BLaER1 (cell line): Measurements from ENCODE around the gene B3GNT4.
"Not testable (repeated sequence)": the region's sequence is repeated elsewhere in the genome, so short reads cannot be mapped to it uniquely, and the experiment has no call there.

Experiments
- H3K27ac ChIP-seq: shearing (Covaris generic); formaldehyde crosslinking; 2 replicates; pipeline ENCODE4 v1.8.1; 2022
- H3K27me3 ChIP-seq: shearing (Covaris generic); formaldehyde crosslinking; 2 replicates; pipeline ENCODE4 v1.8.1; 2022
- H3K36me3 ChIP-seq: shearing (Covaris generic); formaldehyde crosslinking; 2 replicates; pipeline ENCODE4 v1.8.1; 2022
- H3K4me1 ChIP-seq: shearing (Covaris generic); formaldehyde crosslinking; 2 replicates; pipeline ENCODE4 v1.8.1; 2022
- H3K4me2 ChIP-seq: shearing (Covaris generic); formaldehyde crosslinking; 2 replicates; pipeline ENCODE4 v1.8.1; 2022
- H3K4me3 ChIP-seq: shearing (Covaris generic); formaldehyde crosslinking; 2 replicates; pipeline ENCODE4 v1.8.1; 2022
- H3K9ac ChIP-seq: shearing (Covaris generic); formaldehyde crosslinking; 2 replicates; pipeline ENCODE4 v1.8.1; 2022
- H3K9me3 ChIP-seq: shearing (Covaris generic); formaldehyde crosslinking; 2 replicates; pipeline ENCODE4 v1.8.1; 2022
- H4K20me1 ChIP-seq: shearing (Covaris generic); formaldehyde crosslinking; 2 replicates; pipeline ENCODE4 v1.8.1; 2022
- Cebpa-rat ChIP-seq: shearing (Covaris generic); IDR thresholded peaks from 2 replicates; pipeline ENCODE4 v1.8.1; 2022

The B3GNT4 gene

DNA sequence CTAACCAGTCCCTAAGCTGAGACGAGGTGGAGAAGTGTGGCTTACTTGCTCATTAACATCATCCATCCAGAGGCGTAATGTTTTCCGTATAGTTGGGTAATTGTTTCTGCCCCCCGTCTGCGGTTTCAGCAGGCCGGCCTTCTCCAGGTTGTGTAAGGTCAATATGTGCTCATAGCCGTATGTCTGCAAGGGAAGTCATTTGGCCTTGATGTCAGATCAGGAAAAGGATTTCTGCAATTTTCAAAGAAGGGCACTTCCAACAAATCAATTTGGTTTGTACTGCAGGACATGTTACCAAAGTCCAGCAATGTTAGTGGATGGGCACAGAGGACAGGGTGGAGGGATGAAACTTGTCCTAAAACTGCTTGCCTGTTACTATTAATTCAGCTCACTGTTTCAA, 32.2 kb downstream of the B3GNT4 start:
- H3K36me3 ChIP-seq = peaks cover 84% of the 10 kb centered on the region
- H3K9ac ChIP-seq = no peak overlapping the region
- no peak for TF ChIP-seq Cebpa-rat
- H3K27me3 ChIP-seq = no peaks in the 10 kb centered on the region
- H3K4me3 ChIP-seq = no peak overlapping the region
- H3K27ac ChIP-seq = no peak overlapping the region
- H3K4me2 ChIP-seq = no peak overlapping the region
- no peaks in the 10 kb centered on the region for H3K9me3 ChIP-seq
- H3K4me1 ChIP-seq = no peaks in the 10 kb centered on the region
- H4K20me1 ChIP-seq = no peaks in the 10 kb centered on the region

DNA sequence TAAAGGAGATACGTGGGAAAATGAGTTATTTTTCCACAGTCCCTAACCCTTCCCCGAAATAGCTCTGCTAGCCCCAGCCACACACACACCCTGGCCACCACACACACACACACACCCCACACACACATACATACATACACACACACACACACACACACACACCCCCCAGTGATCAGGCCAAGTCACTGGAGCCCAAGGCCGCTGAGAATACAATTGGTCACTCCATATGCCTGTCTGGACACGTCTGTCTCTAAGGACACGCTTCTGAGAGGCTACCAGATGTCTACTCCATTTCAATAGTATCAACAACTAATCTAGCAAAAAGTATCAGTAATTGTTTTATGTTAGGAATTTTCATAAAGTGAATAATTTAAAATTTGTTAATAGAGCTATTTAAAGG, 35.4 kb downstream of the B3GNT4 start:
- no peaks in the 10 kb centered on the region for H4K20me1 ChIP-seq
- no peaks in the 10 kb centered on the region for H3K27me3 ChIP-seq
- H3K4me1 ChIP-seq = 0 out of 2 replicates have a peak, but pooled peaks cover under 1% of the 10 kb centered on the region
- no peak overlapping the region for H3K27ac ChIP-seq
- peaks cover 75% of the 10 kb centered on the region for H3K36me3 ChIP-seq
- H3K4me3 ChIP-seq = no peak overlapping the region
- no peaks in the 10 kb centered on the region for H3K9me3 ChIP-seq
- no peak overlapping the region for H3K9ac ChIP-seq
- TF ChIP-seq Cebpa-rat = no peak
- no peak overlapping the region for H3K4me2 ChIP-seq

DNA sequence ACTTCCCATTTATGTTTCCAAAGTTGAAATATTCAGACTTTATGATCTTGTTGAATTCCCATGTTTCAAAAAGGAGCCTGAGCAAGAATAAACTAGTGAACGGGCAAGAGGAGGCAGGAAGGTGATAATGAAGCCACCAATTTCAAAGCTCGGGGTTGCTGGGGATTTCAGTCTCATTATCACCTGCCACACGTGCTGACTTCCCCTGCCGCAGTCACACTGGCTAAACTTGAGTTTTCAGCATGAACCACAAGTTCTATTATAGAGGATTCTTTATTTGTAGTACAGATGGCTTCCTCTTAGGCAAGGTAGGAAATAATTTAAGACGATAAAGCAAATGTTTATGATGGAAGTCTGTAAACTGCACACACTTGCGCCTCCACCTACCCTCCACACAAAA, 40.5 kb downstream of the B3GNT4 start:
- Histone ChIP-seq H3K9me3 (no peaks in the 10 kb centered on the region), H3K4me3 (no peak overlapping the region), H3K9ac (no peak overlapping the region), H4K20me1 (no peaks in the 10 kb centered on the region), H3K27ac (no peak overlapping the region), H3K4me1 (peaks cover 19% of the 10 kb centered on the region), H3K27me3 (no peaks in the 10 kb centered on the region), H3K4me2 (peak overlapping the region; percentile 62; the same call in 1 of the 2 replicates), H3K36me3 (peaks cover 47% of the 10 kb centered on the region)
- TF ChIP-seq Cebpa-rat = no peak

DNA sequence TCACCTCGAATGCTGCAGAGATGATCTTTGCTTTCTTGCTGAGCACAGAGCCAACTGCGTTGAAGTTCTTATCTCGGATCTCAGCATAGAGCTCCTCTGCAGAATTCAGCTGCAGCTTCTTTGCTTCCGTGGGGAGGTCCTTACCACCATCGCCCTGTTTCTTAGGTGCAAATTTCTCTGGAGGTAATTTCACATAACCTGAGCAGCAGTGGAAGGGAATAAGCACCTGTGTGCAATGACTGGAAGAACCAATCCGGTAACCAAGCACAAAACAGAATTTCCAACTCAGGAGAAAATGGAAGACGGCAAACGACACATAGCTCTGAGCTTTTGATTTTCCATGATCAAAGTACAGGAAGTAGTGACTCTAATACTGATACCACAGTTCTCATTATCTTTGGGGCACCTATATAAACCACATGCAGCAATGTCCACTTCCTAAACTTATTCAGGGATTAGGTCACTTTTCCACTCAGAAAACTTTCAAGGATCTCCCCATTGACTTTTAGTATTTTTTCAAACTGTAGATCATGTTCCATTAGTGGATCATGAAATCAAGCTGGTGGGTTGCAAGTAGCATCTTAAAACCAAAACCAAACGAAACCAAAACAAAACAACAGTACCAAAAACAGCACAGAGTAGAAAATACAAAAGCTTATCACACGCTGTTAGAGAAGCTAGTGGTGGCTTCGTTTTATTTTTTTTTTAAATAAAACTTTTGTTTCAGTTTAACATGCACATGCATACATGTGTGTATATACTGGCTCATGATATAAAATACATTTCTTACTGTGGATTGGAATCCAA, 41.3 kb downstream of the B3GNT4 start:
- Histone ChIP-seq H4K20me1 (no peaks in the 10 kb centered on the region), H3K9me3 (no peaks in the 10 kb centered on the region), H3K4me3 (no peak overlapping the region), H3K36me3 (peaks cover 48% of the 10 kb centered on the region), H3K9ac (no peak overlapping the region), H3K4me1 (peaks cover 19% of the 10 kb centered on the region), H3K27ac (no peak overlapping the region), H3K4me2 (peak overlapping the region; percentile 62), H3K27me3 (no peaks in the 10 kb centered on the region)
- no peak for TF ChIP-seq Cebpa-rat

DNA sequence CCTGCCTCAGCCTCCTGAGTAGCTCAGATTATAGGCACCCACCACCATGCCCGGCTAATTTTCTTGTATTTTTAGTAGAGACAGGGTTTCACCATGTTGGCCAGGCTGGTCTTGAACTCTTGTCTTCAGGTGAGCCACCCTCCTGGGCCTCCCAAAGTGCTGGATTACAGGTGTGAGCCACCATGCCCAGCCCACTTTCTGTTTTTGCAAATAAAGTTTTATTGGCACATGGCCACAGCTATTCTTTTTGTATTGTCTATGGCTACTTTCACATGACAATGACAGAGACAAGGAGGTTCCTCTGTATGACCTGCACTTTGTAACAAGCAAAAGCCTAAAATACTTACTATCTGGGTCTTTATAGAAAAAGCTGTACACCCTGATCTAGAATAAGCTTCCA, 42.0 kb downstream of the B3GNT4 start:
- H3K9ac ChIP-seq = no peak overlapping the region
- H3K4me1 ChIP-seq = peaks cover 19% of the 10 kb centered on the region
- H3K36me3 ChIP-seq = peaks cover 48% of the 10 kb centered on the region
- H3K27ac ChIP-seq = no peak overlapping the region
- no peak overlapping the region for H3K4me3 ChIP-seq
- H3K4me2 ChIP-seq = peak overlapping the region; percentile 62; the same call in 1 of the 2 replicates
- no peak for TF ChIP-seq Cebpa-rat
- no peaks in the 10 kb centered on the region for H3K27me3 ChIP-seq
- no peaks in the 10 kb centered on the region for H4K20me1 ChIP-seq
- no peaks in the 10 kb centered on the region for H3K9me3 ChIP-seq

DNA sequence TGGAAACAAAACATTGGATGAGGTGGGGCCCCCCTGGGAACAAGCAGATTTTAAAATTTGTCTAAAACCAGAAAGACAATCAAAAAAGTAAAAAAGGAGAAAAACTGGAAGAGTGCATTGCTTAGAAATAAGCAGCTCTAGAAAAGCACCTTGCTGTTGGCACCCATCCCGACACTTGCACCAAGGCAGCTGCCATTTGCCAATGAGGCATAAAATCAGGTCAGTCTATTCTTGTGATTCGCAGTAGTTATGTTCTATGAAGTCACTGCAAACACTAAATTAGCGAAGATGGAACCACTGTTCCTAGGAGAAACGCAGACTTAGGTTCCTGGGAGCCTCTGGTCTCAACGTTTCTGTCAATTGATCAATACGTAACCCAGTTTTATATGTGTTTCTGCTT, 46.5 kb downstream of the B3GNT4 start:
- no peak overlapping the region for H3K4me2 ChIP-seq
- no peaks in the 10 kb centered on the region for H3K27me3 ChIP-seq
- H3K27ac ChIP-seq = no peak overlapping the region
- no peaks in the 10 kb centered on the region for H3K9me3 ChIP-seq
- no peaks in the 10 kb centered on the region for H4K20me1 ChIP-seq
- peaks cover 7% of the 10 kb centered on the region for H3K4me1 ChIP-seq
- no peak overlapping the region for H3K9ac ChIP-seq
- no peak for TF ChIP-seq Cebpa-rat
- peaks cover 59% of the 10 kb centered on the region for H3K36me3 ChIP-seq
- H3K4me3 ChIP-seq = no peak overlapping the region

DNA sequence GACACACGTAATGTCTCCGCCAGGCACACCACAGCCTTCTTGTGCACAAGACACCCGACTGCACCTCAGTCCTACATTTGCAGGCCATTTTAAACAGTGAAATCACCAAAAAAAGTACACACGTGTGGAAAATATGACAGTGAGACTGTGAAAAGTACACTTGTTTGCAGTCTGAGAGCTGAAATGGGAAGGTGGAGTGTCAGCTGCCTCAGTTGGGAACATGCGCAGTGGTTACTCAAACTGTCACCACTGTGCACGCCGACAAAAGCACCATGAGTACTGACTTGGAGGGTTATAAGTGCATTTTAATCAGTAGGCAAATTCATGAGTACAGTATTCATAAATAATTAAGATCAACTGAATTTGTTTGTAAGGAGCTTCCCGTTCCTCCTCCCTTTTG, 47.0 kb downstream of the B3GNT4 start:
- no peak overlapping the region for H3K9ac ChIP-seq
- H3K27ac ChIP-seq = no peak overlapping the region
- no peaks in the 10 kb centered on the region for H3K27me3 ChIP-seq
- peaks cover 2% of the 10 kb centered on the region for H3K4me1 ChIP-seq
- peaks cover 59% of the 10 kb centered on the region for H3K36me3 ChIP-seq
- no peak overlapping the region for H3K4me2 ChIP-seq
- no peak overlapping the region for H3K4me3 ChIP-seq
- TF ChIP-seq Cebpa-rat = no peak
- no peaks in the 10 kb centered on the region for H4K20me1 ChIP-seq
- H3K9me3 ChIP-seq = no peaks in the 10 kb centered on the region

DNA sequence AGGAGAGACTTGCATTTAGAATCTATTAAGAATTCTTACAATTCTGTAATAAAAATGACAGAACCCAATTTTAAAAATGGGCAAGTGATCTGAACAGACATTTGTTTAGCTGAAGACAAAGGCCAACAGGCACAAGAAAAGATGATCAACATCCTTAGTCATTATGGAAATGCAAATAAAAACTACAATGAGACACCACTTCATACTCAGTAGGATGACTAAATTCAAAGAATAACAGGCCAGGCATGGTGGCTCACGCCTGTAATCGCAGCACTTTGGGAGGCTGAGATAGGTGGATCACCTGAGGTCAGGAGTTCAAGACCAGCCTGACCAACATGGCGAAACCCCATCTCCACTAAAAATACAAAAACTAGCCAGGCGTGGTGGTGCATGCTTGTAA, 55.0 kb downstream of the B3GNT4 start:
- H3K36me3 ChIP-seq = peaks cover 93% of the 10 kb centered on the region
- not testable (repeated sequence) for H3K4me2 ChIP-seq, H3K27ac ChIP-seq

More for the DNA sequence above, 55.0 kb downstream of the B3GNT4 start:
- H3K9ac ChIP-seq, H3K27me3 ChIP-seq, H3K9me3 ChIP-seq, H3K4me3 ChIP-seq, H3K4me1 ChIP-seq, H4K20me1 ChIP-seq: not testable (repeated sequence)
